GM04503 (cell line): ENCODE measurements around the gene FBXO34.
"Not testable (repeated sequence)": the region's sequence is repeated elsewhere in the genome, so short reads cannot be mapped to it uniquely, and the experiment has no call there.

Source experiments
- DNase-seq: peaks from one replicate; pipeline ENCODE4 v3.0.0-alpha.2; 2012; ENCODE audit warnings: low read depth

The FBXO34 gene

GRCh38 chr14:55309761-55310365 lies 38.6 kb downstream of the FBXO34 start:
- DNase-seq = no peak

GRCh38 chr14:55312379-55313030 lies 41.3 kb downstream of the FBXO34 start:
- not testable (repeated sequence) for DNase-seq

- DNase-seq = no peak
These were observed 42.3 kb downstream of the FBXO34 start for GRCh38 chr14:55313480-55313879.

- no peak for DNase-seq
These were observed 43.2 kb downstream of the FBXO34 start for GRCh38 chr14:55314449-55314848.

GRCh38 chr14:55316564-55316963 lies 45.3 kb downstream of the FBXO34 start:
- no peak for DNase-seq

GRCh38 chr14:55317542-55318306 lies 46.5 kb downstream of the FBXO34 start:
- DNase-seq = no peak

- DNase-seq = no peak
These were observed 47.5 kb downstream of the FBXO34 start for GRCh38 chr14:55318694-55319093.

- DNase-seq = no peak
These were observed 52.7 kb downstream of the FBXO34 start for GRCh38 chr14:55323910-55324309.

GRCh38 chr14:55324812-55325211 lies 53.6 kb downstream of the FBXO34 start:
- no peak for DNase-seq

- no peak for DNase-seq
These were observed 56.0 kb downstream of the FBXO34 start for GRCh38 chr14:55327179-55327578.

GRCh38 chr14:55328317-55328716 lies 57.1 kb downstream of the FBXO34 start:
- DNase-seq = no peak

GRCh38 chr14:55329999-55330710 lies 58.9 kb downstream of the FBXO34 start:
- DNase-seq = no peak

GRCh38 chr14:55332654-55333570 lies 61.7 kb downstream of the FBXO34 start:
- no peak for DNase-seq

- DNase-seq = no peak
These were observed 62.7 kb downstream of the FBXO34 start for GRCh38 chr14:55333711-55334485.

GRCh38 chr14:55336162-55336561 lies 64.9 kb downstream of the FBXO34 start:
- DNase-seq = no peak

- DNase-seq = no peak
These were observed 65.5 kb downstream of the FBXO34 start for GRCh38 chr14:55336691-55337090.

- no peak for DNase-seq
These were observed 68.5 kb downstream of the FBXO34 start for GRCh38 chr14:55339770-55340169.

GRCh38 chr14:55340482-55340881 lies 69.3 kb downstream of the FBXO34 start:
- DNase-seq = no peak

GRCh38 chr14:55341781-55342180 lies 70.6 kb downstream of the FBXO34 start:
- DNase-seq = no peak

- DNase-seq = not testable (repeated sequence)
These were observed 73.5 kb downstream of the FBXO34 start for GRCh38 chr14:55344582-55345163.
